Measurements from ENCODE around the gene IQGAP2. TPM values are rescaled to one million over a fixed set of nuclear protein-coding genes. Genes with fewer than 3 reads are reported as not detected.

The IQGAP2 gene
- total RNA-seq, 1 donor from 2014 or later, result 8.8 TPM

DNA sequence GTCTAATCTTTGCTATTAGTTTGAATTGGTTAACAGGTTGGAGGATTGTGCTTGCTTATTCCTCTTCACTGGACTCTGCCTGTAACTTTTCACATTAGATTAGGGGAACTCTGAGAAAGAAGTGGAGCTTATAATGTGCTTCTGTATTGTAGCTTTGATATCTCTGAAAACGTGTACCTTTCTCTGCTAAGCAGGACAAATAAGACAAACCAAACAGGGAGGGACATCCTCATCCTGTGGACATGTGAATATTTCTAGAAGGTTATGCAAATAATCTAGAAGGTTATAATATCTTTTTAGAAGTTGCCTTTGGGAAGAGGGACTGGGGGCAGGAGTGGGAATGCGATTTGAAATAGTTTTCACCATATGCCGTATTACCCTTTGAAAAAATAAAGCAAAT, 11.7 kb downstream of the IQGAP2 start:
- ChIA-PET CTCF (no interaction called here), POLR2A (no interaction called here)
- H3K27ac Mint-ChIP-seq, result no peak overlapping the region
- H3K36me3 Mint-ChIP-seq (ENCODE audit: low read depth), result no peaks in the 10 kb centered on the region
- no peaks in the 10 kb centered on the region for H3K27me3 Mint-ChIP-seq
- no peaks in the 10 kb centered on the region for H3K9me3 Mint-ChIP-seq
- no peak for ATAC-seq (ENCODE audit: low read depth)
- TF ChIP-seq CTCF (IDR thresholded peaks at IDR 0.05), result no peak
- intact Hi-C loops (cut with micrococcal nuclease), result no loop called here
- DNase-seq, result no peak
- H3K4me3 Mint-ChIP-seq, result no peak overlapping the region
- peaks cover 21% of the 10 kb centered on the region for H3K4me1 Mint-ChIP-seq

DNA sequence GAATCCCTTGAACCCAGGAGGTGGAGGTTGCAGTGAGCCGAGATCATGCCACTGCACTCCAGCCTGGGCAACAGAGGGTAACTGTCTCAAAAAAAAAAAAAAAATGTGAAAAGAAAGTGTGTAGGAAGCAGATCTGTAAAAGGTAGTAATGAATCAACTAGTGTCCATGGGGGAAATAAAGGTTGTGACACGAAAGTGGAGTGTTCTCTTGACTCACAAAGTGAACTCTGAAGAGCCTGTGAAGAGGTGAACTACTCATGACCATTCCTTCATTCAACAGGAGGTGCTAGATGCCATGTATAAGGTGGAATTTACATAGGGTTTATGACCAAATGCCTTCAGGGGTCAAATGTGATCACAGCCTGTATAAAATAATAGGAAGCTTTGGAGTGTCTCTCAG, 12.8 kb downstream of the IQGAP2 start:
- H3K27me3 Mint-ChIP-seq, result no peaks in the 10 kb centered on the region
- H3K27ac Mint-ChIP-seq, result no peak overlapping the region
- TF ChIP-seq CTCF (IDR thresholded peaks at IDR 0.05), result no peak
- no peak for ATAC-seq (ENCODE audit: low read depth)
- peaks cover 21% of the 10 kb centered on the region for H3K4me1 Mint-ChIP-seq
- H3K4me3 Mint-ChIP-seq, result no peak overlapping the region
- CTCF ChIA-PET, result no interaction called here
- POLR2A ChIA-PET, result interaction anchor here (1.0 kb wide), 1 partner anchor 13 kb away, joined by 3 read pairs; the partner anchor contains the start of gene IQGAP2
- intact Hi-C loops (cut with micrococcal nuclease), result no loop called here
- H3K36me3 Mint-ChIP-seq (ENCODE audit: low read depth), result no peaks in the 10 kb centered on the region
- no peak for DNase-seq
- no peaks in the 10 kb centered on the region for H3K9me3 Mint-ChIP-seq

DNA sequence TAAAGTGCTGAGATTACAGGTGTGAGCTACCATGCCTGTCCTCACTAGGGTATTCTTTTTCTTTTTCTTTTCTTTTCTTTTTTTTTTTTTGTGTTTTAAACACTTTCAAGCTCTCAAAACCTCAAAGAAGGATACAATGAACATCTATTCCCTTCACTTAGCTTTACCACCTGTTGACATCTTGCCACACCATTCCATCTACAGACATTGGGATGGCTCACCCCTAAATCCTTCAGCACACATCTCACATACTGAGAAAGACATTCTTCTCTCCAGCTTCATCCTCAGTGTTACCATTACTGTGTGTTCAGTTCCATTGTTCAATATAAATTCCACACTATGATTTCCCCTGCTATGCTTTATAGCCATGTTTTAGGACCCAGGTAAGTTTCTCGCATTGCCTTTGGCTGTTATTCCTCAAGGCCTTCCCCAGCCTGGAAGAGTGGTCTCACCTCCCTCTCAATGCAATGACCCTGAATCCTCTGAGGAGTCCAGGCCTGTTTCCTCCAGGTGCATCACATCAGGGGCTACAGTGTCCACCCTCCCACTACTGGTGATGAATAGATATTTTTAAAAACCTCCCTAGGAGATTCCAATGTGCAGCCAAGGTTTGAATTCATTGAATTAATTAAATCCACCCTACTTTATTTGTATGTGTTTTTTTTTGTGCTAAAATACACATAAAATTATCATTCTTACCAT, 16.7 kb downstream of the IQGAP2 start:
- H3K9me3 Mint-ChIP-seq, result no peaks in the 10 kb centered on the region
- no peak overlapping the region for H3K4me3 Mint-ChIP-seq
- no peak for TF ChIP-seq CTCF (IDR thresholded peaks at IDR 0.05)
- DNase-seq (no peak), ATAC-seq (ENCODE audit: low read depth) (no peak)
- no peaks in the 10 kb centered on the region for H3K36me3 Mint-ChIP-seq (ENCODE audit: low read depth)
- no peaks in the 10 kb centered on the region for H3K27me3 Mint-ChIP-seq
- intact Hi-C loops (cut with micrococcal nuclease), result no loop called here
- ChIA-PET POLR2A (no interaction called here), CTCF (no interaction called here)
- peaks cover 1% of the 10 kb centered on the region for H3K4me1 Mint-ChIP-seq
- H3K27ac Mint-ChIP-seq, result no peak overlapping the region

DNA sequence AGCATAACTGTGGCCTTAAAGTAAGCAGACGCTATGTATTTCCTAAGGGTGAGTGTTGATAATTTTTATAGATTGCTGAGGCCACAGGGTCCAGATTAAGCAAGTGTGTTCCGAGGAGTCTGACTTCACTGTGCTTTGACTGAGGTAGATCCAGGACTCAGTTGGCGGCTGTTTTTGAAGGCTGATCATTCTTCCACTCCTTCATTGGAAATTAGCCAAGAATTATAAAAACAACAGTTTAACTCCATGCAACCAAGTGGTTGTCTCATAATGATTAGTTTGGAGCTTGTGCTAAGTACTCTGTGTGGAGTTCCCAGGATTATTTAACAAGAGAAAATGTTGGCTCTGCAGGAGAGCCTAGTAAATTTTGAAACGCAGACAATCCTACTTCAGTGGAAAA, 19.1 kb downstream of the IQGAP2 start:
- ChIA-PET CTCF (no interaction called here), POLR2A (no interaction called here)
- peaks cover 6% of the 10 kb centered on the region for H3K4me1 Mint-ChIP-seq
- TF ChIP-seq CTCF (IDR thresholded peaks at IDR 0.05), result no peak
- DNase-seq (no peak), ATAC-seq (ENCODE audit: low read depth) (no peak)
- no peaks in the 10 kb centered on the region for H3K27me3 Mint-ChIP-seq
- no peaks in the 10 kb centered on the region for H3K36me3 Mint-ChIP-seq (ENCODE audit: low read depth)
- H3K27ac Mint-ChIP-seq, result no peak overlapping the region
- intact Hi-C loops (cut with micrococcal nuclease), result no loop called here
- H3K4me3 Mint-ChIP-seq, result no peak overlapping the region
- no peaks in the 10 kb centered on the region for H3K9me3 Mint-ChIP-seq

- peaks cover 6% of the 10 kb centered on the region for H3K4me1 Mint-ChIP-seq
- TF ChIP-seq CTCF (IDR thresholded peaks at IDR 0.05), result no peak
Observed at GRCh38 chr5:76422742-76423141, 19.7 kb downstream of the IQGAP2 start.

More at GRCh38 chr5:76422742-76423141, 19.7 kb downstream of the IQGAP2 start:
- POLR2A ChIA-PET, result no interaction called here
- H3K27me3 Mint-ChIP-seq, result no peaks in the 10 kb centered on the region
- intact Hi-C loops (cut with micrococcal nuclease), result no loop called here
- DNase-seq (no peak), ATAC-seq (ENCODE audit: low read depth) (no peak)
- H3K27ac Mint-ChIP-seq, result no peak overlapping the region
- H3K4me3 Mint-ChIP-seq, result no peak overlapping the region
- no peaks in the 10 kb centered on the region for H3K36me3 Mint-ChIP-seq (ENCODE audit: low read depth)
- CTCF ChIA-PET, result no interaction called here
- no peaks in the 10 kb centered on the region for H3K9me3 Mint-ChIP-seq

Measured in activated B cell treated with CpG ODN at 0.5 μM for 24 hours (primary cell).